ENCODE measurements around the gene GALNT11.
A peak's percentile ranks its signal among the peaks of the same experiment; 100 is the strongest.
"Not testable (repeated sequence)": the region's sequence is repeated elsewhere in the genome, so short reads cannot be mapped to it uniquely, and the experiment has no call there.

The GALNT11 gene

DNA sequence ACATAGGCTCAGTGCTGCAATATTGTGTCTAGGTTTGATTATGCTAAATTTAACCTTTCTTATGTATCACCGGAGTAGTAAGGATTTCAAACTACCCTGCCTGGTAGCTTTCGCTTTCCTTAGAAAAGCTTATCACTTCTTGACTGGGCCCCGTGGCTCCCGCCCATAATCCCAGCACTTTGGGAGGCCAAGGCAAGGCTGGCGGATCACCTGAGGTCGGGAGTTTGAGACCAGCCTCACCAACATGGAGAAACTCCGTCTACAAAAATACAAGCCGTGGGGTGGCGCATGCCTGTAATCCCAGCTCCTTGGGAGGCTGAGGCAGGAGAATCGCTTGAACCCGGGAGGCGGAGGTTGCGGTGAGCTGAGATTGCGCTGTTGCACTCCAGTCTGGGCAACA lies 49.9 kb downstream of the GALNT11 start:
- not testable (repeated sequence) for DNase-seq (ENCODE audit: low spot score)

DNA sequence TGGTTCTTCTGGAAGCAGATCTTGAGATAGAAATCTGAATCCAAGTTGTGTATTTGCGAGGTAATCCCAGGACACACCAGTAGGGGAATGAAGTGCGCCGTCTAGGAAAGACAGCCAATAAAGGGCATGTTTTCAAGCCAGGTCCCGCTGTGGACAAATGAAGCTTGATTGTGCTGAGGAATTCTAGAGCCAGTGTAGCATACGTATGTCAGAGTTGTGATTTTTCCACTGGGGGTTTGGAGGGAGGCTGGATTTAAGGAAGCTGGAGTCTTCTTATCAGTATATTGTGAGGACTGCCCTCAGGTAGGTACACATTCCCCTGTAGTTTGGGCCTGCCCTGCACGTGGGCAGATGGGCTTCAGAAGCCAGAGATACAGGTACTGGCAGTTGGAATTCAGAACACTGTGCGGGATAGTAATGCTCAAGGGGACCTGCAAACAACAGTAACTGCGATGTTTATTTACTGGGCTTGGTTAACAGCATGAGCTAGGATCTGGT lies 50.9 kb downstream of the GALNT11 start:
- peak; percentile 53 for DNase-seq (ENCODE audit: low spot score)

DNA sequence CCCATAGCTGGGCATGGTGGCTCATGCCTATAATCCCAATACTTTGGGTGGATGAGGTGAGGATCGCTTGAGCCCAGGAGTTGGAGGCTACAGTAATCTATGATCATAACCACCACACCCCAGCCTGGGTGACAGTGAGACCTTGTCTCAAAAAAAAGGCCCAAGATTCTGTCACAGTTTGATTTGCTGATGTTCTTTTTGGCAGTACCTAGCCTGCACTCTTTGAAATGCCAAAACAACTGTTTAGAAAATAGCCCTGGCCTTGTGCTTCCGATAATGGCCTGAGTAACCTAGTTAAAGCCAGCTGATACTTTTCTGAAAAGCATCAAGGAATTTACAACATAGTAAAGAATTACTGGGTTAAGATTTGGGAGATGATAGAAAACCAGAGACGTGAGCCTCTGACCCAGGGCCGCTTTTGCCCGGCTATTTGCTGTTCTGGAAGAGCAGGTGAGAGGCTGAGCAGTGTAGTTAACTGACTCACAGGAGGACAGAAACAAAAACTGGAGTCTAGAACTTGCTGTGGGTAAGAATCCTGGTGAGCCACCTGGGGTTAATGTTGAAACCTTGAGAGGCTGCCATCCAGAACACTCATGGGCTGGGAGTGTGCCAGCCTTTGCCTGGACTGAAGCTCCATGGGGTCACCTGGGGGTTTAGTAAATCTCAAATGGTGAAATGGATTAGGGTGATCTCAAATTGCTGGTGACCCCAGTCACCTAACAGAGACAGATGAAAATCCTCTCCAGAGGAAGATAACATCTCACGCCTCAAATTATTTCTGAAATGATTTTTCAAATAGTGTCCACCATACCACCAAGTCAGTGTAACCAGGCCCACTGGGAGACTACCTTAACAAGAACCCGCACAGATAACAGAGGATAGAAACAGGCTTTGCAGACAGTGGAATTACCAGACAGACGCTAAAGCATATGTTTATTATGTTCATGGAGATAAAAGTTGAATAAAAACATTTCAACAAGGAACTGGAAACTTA lies 51.8 kb downstream of the GALNT11 start:
- DNase-seq (ENCODE audit: low spot score), result no peak

DNA sequence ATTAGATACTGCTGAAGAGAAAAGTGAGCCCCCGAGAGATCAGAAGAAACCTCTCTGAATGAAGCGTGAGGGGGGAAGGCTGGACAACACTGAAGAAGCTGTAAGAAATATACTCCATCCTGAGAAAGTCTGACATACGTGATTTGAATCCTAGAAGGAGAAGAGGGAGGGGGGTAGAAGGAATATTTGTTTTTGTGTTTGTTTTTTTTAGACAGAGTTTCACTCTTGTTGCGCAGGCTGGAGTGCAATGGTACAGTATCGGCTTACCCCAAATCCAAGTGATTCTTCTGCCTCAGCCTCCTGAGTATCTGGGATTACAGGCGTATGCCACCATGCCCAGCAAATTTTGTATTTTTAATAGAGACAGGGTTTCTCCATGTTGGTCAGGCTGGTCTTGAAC lies 52.6 kb downstream of the GALNT11 start:
- DNase-seq (ENCODE audit: low spot score), result no peak

DNA sequence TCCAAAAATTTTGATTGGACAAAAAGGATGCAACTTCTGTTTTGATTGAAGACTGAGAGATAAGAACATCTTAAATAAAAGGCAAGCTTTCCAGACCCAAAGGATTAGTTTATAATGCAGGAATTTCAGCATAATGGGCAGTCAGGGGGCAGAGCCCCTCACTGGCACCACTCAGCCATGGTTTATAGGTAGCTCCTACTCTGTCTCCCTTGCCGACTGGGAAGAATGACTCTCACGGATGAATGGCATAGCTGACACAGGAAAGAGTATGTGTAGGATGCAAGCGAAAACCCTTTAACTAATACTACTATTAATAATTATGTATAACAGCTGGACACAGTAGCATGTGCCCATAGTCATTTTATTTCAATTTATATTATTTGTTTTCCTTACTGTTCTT lies 53.3 kb downstream of the GALNT11 start:
- no peak for DNase-seq (ENCODE audit: low spot score)

DNA sequence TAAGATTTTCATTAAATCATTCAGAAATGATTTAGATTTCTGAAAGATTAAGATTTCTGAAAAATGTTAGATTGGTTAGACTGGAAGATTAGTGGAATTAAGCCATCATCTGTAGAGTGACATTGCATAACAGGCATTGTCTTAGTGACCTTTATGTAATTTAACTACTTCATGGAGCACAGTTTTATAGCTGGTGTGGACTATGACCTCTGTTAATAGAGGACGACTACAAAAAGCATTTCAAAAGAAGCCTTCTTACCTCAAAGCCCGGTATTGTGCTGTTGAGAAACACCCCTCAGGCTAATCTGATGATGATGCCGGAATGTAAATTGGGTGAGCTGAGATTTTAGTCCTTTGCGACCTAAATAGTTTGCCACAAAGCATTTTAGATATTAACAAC lies 55.6 kb downstream of the GALNT11 start:
- no peak for DNase-seq (ENCODE audit: low spot score)

DNA sequence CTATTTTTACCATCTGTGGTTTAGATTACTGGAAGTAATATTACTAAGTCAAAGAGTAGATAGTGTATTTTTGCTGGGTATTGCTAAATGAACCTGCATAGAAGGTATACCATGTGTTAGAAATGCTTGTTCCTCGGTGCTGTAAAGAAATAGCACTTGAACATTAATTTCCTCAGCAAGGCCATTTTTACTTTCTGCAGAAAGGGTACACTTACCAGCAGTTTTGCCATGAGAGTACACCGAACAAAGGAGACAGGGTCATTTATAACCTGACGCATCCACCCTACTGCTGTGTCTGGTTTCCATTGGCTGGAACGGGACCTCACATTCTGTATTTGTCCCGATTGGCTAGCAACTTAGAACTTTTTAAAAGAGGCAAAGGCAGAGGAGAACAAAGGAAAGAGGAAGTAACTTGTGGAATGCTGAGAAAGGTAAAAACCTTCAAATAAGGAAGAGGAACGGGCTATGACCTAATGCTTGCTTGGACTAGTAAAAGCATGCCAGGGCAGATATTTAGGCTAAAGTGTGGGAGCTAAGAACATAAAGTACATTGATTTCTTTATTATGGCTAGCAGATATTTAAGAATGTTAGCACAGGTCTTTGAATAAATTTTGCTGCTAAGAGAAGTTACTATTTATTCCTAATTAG lies 56.7 kb downstream of the GALNT11 start:
- DNase-seq (ENCODE audit: low spot score), result peak; percentile 30

DNA sequence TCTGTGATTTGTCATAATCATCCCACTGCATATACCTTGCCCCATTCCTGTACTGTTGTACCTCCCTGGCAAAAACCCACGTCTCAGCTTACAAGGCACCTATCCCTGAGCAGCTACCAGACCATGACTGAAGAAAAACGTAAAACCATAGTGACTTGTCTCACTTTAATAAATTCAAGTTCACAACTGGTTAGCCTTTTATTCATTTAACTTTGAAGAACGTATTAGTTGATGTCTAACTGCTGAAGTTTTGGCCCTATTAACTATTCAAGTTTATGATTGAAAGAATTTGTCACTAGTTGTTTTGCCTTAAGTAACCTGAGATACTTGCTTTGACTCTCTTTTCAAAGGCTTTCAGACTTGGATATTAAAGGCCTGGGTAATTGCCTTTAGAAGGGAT lies 59.7 kb downstream of the GALNT11 start:
- no peak for DNase-seq (ENCODE audit: low spot score)

DNA sequence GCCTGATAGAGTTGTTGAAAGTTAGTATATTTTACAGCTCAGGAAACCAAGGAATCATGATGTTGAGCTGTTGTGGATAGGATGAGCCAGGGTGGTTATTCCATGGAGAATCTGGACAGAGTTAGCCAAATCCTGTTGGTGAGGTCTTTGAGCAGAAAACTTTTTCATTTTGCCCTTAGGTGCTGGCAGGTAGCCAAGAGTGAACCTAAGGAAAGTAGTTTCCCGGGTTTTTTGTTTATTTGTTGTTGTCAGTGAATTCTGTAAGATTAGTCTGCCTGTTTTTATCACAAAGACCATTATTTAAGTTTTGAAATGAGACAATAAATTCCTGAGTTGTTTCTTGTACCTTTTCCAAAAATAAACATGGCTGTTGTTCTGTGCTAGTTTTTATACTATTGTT lies 61.0 kb downstream of the GALNT11 start:
- DNase-seq (ENCODE audit: low spot score), result no peak

DNA sequence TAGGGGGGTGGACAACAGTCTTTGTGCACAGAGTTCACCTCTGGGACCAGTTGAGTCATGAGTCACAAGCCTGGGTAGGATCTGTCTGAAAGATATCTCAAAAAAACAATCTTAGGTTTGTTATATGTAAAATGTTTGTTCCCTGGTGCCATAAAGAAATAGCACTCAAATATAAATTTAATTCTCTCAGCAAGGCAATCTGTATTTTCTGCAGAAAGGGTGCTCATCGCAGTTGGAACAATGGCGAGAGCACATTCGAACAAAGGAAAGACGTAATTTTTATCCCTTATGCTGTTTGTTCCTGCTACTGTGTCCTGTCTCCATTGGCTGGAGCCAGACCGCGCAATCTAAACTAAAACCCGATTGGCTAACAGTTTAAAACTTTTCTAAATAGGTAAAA lies 63.7 kb downstream of the GALNT11 start:
- no peak for DNase-seq (ENCODE audit: low spot score)

DNA sequence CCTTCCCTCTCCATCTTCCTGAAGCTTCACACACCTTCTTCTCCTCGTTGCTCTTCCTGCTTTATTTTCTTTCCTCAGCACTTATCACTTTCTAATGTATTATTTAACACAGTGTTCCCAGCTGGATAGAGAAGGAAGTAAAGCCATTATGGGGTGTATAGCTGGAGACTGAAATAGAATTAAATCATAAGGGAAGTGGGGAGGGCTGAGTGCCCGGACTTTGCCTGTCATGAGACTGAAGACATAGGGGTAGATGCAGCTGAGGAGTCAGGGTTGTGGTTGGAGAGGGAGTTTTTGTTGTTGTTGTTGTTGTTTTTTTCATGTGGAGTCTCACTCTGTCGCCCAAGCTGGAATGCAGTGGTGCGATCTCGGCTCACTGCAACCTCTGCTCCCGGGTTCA lies 65.3 kb downstream of the GALNT11 start:
- no peak for DNase-seq (ENCODE audit: low spot score)

DNA sequence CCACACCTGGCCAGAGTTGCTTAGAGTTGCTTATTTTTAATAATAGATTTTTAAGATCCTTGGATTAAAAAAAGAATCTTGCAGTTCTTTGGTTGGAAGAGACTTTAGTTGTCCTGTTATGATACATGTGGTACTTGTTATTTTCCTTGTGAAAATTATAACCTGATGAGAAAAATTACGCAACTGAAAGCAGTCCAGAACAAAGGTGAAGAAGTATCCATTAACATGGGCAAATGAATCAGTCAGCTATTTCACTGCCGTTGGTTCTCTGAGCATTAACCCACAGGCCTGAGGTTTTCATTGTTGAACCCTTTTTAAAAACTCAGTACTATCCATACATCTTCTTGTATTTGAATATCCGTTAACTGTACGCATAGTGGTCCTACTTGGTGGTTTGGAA lies 68.2 kb downstream of the GALNT11 start:
- no peak for DNase-seq (ENCODE audit: low spot score)

DNA sequence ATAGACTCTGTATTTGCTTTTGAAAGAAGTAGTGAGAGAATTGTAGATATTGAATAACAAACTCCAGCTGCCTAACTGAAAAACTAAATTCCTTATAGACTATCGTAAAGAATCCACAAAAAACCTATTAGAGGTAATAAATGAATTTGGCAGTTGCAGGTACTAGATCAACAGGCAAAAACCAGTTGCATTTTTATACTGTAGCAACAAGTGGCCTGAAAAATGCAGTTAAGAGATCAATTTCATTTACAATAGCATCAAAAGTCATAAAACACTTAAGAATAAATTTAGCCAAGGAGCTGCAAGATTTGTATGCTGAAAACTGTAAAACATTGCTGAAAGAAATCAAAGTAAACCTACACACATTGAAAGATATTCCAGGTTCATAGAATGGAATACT lies 70.3 kb downstream of the GALNT11 start:
- DNase-seq (ENCODE audit: low spot score), result no peak

DNA sequence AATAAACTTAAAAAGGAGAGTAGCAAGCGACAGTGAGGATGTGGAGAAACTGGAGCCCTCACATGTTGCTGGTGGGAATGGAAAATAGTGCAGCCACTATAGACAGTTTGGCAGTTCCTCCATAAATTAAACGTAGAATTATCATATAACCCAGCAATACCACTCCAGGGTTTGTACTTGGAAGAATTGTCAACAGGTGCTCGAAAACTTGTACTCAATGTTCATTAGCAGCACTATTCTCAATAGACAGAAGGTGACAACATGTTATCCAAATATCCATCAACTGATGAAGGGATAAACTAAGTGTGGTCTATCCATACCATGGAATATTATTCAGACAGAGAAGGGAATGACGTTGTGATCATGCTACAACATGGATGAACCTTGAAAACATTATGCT lies 71.9 kb downstream of the GALNT11 start:
- no peak for DNase-seq (ENCODE audit: low spot score)

DNA sequence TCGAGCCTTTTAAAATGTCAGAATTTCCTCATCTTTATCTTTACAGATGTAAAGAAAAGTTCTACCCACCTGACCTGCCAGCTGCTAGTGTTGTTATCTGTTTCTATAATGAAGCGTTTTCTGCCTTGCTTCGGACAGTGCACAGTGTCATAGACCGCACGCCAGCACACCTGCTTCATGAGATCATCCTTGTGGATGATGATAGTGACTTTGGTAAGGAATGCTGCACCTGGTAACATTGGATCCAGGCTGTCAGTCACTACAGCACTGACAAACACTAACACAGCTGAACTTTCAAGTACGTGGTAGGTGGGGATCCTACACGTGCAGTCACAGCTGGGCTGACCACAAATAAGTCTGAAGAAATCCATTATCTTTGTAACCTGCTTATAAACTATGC lies 77.6 kb downstream of the GALNT11 start:
- no peak for DNase-seq (ENCODE audit: low spot score)

DNA sequence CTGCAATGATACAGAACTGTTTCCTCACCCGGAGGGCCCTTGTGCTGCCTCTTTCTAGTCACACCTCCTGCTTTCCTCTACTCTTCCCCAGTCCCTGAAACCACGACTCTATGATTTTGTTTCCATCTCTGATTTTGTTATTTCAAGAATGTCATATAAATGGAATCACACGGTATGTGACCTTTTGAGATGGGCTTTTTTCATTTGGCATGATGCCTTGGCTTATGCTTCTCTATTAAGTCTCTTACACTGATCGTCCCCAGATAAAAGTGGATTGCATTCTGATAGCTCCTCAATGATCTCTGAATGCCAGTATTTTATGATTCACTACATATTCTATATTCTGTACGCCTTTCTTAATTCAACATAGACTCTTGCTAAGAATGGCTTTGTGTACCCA lies 78.2 kb downstream of the GALNT11 start:
- DNase-seq (ENCODE audit: low spot score), result no peak

DNA sequence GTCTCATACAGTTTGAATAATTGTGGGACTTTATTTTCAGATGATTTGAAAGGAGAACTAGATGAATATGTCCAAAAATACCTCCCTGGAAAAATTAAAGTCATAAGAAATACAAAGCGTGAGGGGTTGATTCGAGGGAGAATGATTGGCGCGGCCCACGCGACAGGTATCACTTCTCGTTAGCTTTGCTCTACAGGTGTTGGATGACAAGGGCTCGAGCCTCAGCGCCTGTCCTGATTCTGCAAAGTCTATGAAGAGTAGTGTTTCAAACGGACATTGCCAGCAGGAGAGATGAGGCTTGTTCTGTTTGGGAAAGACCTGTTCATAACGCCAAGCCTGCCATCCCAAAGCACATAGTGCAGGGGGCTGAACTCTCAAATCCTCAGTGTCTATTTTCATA lies 79.7 kb downstream of the GALNT11 start:
- DNase-seq (ENCODE audit: low spot score), result no peak

DNA sequence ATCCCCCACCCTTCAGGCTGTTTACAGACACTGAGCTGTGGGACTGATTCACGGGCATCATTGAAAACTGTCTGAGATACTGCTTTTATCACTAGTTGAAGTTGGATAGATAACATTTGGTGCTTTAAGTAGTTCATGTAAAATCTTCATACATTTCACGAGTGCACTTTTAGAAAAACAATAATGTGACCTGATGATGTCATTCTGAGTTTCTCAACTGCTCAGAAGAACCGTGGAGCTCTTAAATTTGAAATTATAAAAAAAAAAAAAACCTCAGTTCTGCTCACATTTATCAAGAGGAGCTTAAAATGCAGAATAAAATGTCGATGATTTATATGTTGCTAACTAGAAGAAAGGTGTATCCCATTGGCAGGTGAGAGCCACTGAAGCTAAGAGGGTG lies 81.5 kb downstream of the GALNT11 start:
- no peak for DNase-seq (ENCODE audit: low spot score)

DNA sequence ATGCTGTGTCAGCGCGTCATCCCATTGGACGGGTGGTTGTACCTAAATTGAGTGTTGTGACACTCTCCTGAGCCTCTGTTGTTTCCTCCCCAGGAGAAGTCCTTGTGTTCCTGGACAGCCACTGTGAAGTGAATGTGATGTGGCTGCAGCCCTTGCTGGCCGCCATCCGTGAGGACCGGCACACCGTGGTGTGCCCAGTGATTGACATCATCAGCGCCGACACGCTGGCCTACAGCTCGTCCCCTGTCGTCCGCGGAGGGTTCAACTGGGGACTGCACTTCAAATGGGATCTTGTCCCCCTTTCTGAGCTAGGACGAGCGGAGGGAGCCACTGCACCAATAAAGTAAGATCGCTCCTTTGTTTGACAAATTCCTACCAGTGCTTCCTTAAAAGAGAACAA lies 82.5 kb downstream of the GALNT11 start:
- no peak for DNase-seq (ENCODE audit: low spot score)

DNA sequence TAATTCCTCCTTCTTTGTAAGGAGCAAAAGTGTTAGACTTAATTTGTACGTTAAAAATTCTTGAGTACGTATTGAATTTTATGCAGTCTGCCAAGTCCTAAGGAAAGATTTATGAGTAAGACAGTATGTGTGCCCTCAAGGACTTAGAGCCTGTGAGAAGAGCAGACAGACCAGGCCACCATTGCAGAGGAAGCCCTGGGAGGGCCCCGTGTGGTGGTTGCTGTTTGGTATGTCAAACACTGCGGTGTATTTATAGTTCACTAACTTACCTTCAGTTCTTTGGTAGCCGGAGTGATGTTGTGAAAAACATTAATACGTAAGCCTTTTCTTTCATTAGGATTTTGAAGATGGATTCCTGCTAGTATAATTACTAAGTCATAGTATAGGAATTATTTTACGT lies 82.9 kb downstream of the GALNT11 start:
- DNase-seq (ENCODE audit: low spot score), result no peak

DNA sequence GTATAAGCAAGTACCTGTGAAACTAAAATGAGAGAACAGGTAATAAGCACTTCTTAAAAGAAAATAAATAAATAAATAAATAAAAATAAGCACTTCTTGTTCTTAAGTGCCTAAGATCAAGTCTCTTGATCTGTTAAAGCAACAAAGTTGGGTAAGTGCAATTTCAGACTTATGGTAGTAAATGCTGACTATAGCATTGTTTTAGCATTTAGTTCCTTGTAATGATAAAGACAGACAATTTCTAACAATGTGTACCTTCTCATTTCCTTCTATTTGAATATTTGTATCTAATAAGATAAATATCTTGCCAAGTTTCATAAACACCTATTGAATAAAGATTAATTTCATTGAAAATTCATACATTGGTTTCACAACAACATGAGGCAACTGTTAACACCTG lies 87.4 kb downstream of the GALNT11 start:
- no peak for DNase-seq (ENCODE audit: low spot score)

DNA sequence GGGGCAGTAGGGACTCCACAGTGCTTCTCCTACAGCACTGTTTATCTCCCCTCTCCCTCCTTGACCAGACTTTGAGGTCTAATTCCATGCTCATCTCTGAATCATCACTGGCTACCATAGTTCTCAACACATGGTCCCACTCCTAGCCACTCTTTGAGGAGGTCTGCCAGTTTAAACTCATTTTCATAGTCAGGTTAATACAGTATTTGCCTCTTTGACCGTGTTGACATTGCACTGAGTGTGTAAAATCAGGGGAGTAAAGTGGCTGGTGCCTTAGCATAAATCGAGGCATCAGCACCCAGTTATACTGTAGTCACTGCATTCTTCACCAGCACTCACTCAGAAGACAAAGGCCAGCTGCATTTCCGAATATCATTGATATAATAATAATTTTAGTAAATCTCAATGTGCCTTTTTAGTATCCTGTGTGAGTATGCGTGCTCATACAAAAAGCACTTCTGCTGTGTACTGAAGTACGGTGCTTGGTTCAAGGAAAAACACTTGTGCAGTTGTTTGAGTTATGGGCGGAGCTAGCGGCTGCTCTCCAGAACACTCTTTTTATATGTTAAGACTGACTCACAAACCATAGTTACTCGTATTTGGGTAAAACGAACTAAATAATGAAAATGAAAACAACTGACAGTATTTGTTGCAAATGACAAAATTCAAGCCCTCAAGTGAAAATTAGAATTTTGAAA lies 89.7 kb downstream of the GALNT11 start:
- no peak for DNase-seq (ENCODE audit: low spot score)

DNA sequence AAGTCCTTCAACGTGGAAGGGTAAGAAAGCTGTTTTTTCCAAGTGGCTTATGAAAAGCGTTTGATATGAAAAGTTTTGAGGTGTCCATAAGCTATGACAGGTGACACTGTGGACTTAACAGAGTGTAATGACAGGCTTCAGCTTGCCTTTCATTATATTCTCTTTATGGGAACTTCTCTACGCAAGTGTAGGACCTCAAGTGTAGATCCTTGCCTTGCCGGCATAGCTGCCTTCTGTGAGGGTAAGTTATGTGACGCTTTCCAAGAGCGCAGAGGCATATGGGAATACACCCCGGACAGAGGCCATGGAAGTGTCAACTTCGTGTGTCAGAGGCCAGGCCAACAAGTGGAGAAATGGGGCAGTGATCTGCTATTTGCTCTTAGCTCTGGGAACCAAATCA lies 91.9 kb downstream of the GALNT11 start:
- no peak for DNase-seq (ENCODE audit: low spot score)
